Nephron progenitor cell (in vitro differentiated cells): ENCODE results near the gene CLEC16A.

Experiments
- DNase-seq: peaks from one replicate; pipeline ENCODE4 v3.0.0; 2021
- H3K27ac Mint-ChIP-seq: 2 replicates; pipeline ENCODE4 v1.8.0; 2021; ENCODE audit warnings: mild to moderate bottlenecking, moderate library complexity, mixed read lengths
- H3K27me3 Mint-ChIP-seq: 2 replicates; pipeline ENCODE4 v1.8.0; 2021; ENCODE audit warnings: mild to moderate bottlenecking, low read depth, mixed read lengths; ENCODE audit not compliant: poor library complexity
- H3K36me3 Mint-ChIP-seq: 2 replicates; pipeline ENCODE4 v1.8.0; 2021; ENCODE audit warnings: low read depth, mixed read lengths
- H3K4me1 Mint-ChIP-seq: 2 replicates; pipeline ENCODE4 v1.8.0; 2021; ENCODE audit warnings: mixed read lengths
- H3K4me3 Mint-ChIP-seq: 2 replicates; pipeline ENCODE4 v1.8.0; 2021; ENCODE audit warnings: mild to moderate bottlenecking, moderate library complexity, mixed read lengths
- H3K9me3 Mint-ChIP-seq: 2 replicates; pipeline ENCODE4 v1.8.0; 2021; ENCODE audit warnings: mild to moderate bottlenecking, moderate library complexity, mixed read lengths
- CTCF ChIP-seq: fragments of 200-600 bp; sonication (generic); IDR thresholded peaks from 2 replicates; pipeline ENCODE4 v1.5.0; 2021; ENCODE audit warnings: antibody characterized with exemption

Gene CLEC16A

DNA sequence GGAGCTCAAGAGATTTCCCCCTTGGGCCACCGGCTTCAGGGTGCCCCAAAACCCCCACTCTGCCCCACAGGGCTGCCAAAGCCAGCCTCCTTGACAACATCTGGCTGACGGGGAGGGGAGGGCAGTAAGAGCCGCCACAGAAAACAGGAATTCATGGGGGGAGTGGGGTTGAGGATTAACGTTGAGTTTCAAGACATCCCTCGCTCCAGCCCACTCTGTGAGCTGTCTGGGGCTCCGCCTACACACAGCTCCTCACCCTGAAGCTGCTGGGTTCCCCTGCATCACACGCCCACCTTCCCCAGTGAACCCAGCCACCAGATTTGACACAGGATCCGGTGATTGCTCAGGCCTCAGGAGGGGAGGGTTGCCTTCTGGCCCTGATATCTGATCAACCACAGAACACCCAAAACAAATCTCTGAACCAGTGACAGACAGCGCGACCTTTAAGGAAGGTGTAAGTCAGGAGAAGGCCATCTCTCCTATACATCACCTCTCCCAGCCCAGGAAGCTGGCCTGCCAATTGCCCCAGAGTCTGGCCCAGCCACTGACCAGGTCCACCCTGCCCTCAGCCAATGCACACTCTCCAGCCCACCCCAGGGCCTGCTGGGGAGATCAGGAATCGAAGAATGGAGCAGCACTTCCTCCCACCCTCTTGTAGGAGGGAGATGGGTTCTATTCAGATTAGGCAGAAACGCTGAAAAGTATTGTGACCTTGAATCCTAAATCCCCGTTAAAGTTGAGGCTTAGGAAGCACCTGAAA lies 132.1 kb downstream of the CLEC16A start:
- H3K9me3 Mint-ChIP-seq = no peaks in the 10 kb centered on the region
- H3K27ac Mint-ChIP-seq = peak overlapping the region; percentile 90
- TF ChIP-seq CTCF = no peak
- H3K36me3 Mint-ChIP-seq = no peaks in the 10 kb centered on the region
- H3K4me1 Mint-ChIP-seq = peaks cover 71% of the 10 kb centered on the region
- H3K4me3 Mint-ChIP-seq = no peak overlapping the region
- H3K27me3 Mint-ChIP-seq = peaks cover 3% of the 10 kb centered on the region
- peak; percentile 30 for DNase-seq

DNA sequence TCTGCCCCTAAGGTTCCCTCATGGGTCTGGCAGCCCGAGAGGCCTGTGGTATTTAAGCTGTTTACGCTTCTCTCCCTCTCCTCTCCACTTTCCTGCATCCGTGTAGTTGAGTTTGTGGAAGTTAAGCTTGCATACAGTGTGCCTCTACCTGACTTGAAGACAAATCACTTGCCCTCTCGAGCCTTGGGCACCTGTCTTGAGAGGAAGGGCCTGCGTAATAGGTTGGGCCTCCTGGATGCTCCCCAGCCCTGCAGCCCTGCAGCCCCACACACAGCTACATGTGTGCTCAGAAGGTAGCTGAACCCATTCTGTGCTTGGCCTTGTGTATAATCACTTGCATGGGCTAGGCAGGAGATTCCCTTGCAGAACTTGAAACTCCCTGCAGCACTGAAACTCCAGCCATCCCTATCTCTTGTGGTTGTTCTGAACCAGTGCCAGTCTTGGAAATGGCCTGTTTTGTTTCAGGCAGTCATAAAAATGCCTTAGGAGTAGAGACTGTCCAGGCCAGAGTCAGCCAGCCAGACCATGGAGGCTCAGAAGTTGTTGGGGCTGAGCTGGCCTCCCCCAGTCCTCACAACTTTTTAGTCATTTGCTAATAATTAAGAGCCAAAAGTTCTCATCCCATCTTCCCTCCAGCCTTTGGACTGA lies 134.6 kb downstream of the CLEC16A start:
- Mint-ChIP-seq H3K27ac (peak overlapping the region; percentile 22), H3K27me3 (peaks cover 13% of the 10 kb centered on the region), H3K4me3 (no peak overlapping the region), H3K9me3 (no peaks in the 10 kb centered on the region), H3K4me1 (peaks cover 83% of the 10 kb centered on the region), H3K36me3 (peaks cover 4% of the 10 kb centered on the region)
- no peak for TF ChIP-seq CTCF
- DNase-seq = no peak

GRCh38 chr16:11079652-11080187 lies 135.4 kb downstream of the CLEC16A start:
- H3K27ac Mint-ChIP-seq = peak overlapping the region; percentile 77
- H3K36me3 Mint-ChIP-seq = peaks cover 4% of the 10 kb centered on the region
- no peak for TF ChIP-seq CTCF
- no peaks in the 10 kb centered on the region for H3K9me3 Mint-ChIP-seq
- H3K4me3 Mint-ChIP-seq = no peak overlapping the region
- H3K27me3 Mint-ChIP-seq = peaks cover 14% of the 10 kb centered on the region
- H3K4me1 Mint-ChIP-seq = peaks cover 91% of the 10 kb centered on the region
- no peak for DNase-seq

DNA sequence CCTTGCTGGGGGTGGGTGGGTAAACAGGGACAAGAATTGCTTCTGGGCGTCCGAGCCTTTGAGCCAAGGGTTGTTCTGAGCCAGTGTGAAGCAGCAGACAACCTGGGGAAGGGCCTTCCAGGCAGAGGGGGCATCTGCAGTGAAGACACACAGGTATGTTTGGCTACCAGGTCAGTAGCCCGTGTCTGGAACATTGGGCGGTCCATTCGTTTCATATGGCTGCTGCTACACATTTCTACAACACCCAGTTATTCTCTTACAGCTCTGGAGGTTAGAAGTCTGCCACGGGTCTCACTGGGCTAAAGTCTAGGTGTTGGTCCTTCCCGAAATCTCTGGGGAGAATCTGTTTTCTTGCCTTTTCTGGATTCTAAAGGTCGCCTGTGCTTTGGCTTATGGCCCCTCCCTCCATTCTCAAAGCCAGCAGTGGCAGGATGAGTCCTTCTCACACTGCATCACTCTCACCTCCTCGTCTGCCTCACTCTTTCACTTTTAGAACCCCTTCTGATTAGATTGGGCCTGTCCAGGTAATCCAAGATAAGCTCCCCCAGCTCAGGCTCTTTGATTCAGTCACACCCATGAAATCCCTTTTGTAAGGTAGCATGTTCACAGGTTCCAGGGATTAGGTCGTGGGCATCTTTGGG lies 136.1 kb downstream of the CLEC16A start:
- Mint-ChIP-seq H3K36me3 (peaks cover 4% of the 10 kb centered on the region), H3K9me3 (no peaks in the 10 kb centered on the region), H3K27ac (no peak overlapping the region), H3K4me1 (peaks cover 94% of the 10 kb centered on the region), H3K4me3 (no peak overlapping the region), H3K27me3 (peaks cover 14% of the 10 kb centered on the region)
- no peak for TF ChIP-seq CTCF
- no peak for DNase-seq

GRCh38 chr16:11080999-11081630 lies 136.8 kb downstream of the CLEC16A start:
- Mint-ChIP-seq H3K4me1 (peaks cover 96% of the 10 kb centered on the region), H3K27ac (no peak overlapping the region), H3K36me3 (peaks cover 4% of the 10 kb centered on the region), H3K9me3 (no peaks in the 10 kb centered on the region), H3K27me3 (peaks cover 14% of the 10 kb centered on the region), H3K4me3 (no peak overlapping the region)
- no peak for TF ChIP-seq CTCF
- DNase-seq = no peak
